ENCODE data around the gene KIF1C. TPM values are rescaled to one million over a fixed set of nuclear protein-coding genes. Genes with fewer than 3 reads are reported as not detected.

The KIF1C gene
- total RNA-seq, 4 donors from 2014 or later = 91.4 to 141 (median 116) TPM

DNA sequence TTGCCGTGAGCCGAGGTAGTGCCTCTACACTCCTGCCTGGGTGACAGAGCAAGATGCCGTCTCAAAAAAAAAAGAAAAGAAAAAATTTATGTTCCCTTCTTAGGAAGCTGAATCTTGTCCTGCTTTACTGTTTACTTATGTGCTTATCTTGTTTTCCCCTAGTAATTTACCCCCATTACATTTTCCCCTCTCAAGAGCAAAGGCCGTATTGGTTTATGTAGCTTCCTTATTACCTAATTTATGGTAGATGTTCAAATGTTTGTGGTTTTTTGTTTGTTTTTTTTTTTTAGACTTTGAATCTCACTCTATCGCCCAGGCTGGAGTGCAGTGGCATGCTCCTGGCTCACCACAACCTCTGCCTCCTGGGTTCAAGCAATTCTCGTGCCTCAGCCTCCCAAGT lies 47.7 kb downstream of the KIF1C start:
- H3K36me3 ChIP-seq = no peaks in the 10 kb centered on the region
- H3K27ac ChIP-seq = peak overlapping the region; percentile 38 to 78 (median 72)
- TF ChIP-seq POLR2A (IDR thresholded peaks at IDR 0.05) (no peak), CTCF (IDR thresholded peaks at IDR 0.05) (no peak)
- H3K9me3 ChIP-seq = no peaks in the 10 kb centered on the region
- DNase-seq = no peak
- H3K27me3 ChIP-seq = no peaks in the 10 kb centered on the region
- peaks cover 6 to 59% (median 13%) of the 10 kb centered on the region in 4 donors for H3K4me1 ChIP-seq
- H3K4me3 ChIP-seq = no peak overlapping the region

DNA sequence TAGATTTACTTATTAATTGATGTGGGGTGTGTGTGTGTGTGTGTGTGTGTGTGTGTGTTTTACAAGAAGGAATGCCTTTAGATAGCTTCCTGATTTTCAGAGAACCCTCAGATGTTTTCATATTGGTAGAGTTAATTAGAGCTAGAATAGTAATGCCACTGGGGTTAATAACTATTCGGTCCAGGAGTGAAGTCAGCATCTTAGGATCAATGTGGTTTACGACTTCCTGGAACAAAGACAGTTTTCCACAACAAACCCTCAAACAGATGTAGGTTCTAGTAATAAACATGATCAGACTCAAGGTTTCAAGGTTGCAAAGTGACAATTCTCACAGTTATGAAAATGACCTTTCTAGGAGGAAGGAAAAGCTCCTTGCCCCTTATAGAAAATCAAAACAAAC lies 49.7 kb downstream of the KIF1C start:
- no peak for DNase-seq
- peak overlapping the region in 3 of 4 donors; percentile 60 to 82 (median 72) for H3K27ac ChIP-seq
- H3K27me3 ChIP-seq = no peaks in the 10 kb centered on the region
- no peaks in the 10 kb centered on the region for H3K9me3 ChIP-seq
- H3K4me3 ChIP-seq = no peak overlapping the region
- TF ChIP-seq POLR2A (IDR thresholded peaks at IDR 0.05) (no peak), CTCF (IDR thresholded peaks at IDR 0.05) (no peak)
- H3K4me1 ChIP-seq = peaks cover 6 to 48% (median 13%) of the 10 kb centered on the region in 4 donors
- H3K36me3 ChIP-seq = no peaks in the 10 kb centered on the region

- H3K27ac ChIP-seq = peak overlapping the region; percentile 69 to 82 (median 71)
- no peaks in the 10 kb centered on the region for H3K27me3 ChIP-seq
- no peak overlapping the region for H3K4me3 ChIP-seq
- H3K4me1 ChIP-seq = peaks cover 2 to 44% (median 13%) of the 10 kb centered on the region in 4 donors
- no peaks in the 10 kb centered on the region for H3K36me3 ChIP-seq
- no peak for TF ChIP-seq CTCF (IDR thresholded peaks at IDR 0.05)
- TF ChIP-seq POLR2A (IDR thresholded peaks at IDR 0.05) = no peak
- H3K9me3 ChIP-seq = no peaks in the 10 kb centered on the region
- DNase-seq = peak in 2 of 3 donors; percentile 79 to 91
Observed at GRCh38 chr17:5049314-5049841, 51.6 kb downstream of the KIF1C start.

GRCh38 chr17:5050278-5050677 lies 52.5 kb downstream of the KIF1C start:
- H3K27me3 ChIP-seq = no peaks in the 10 kb centered on the region
- no peaks in the 10 kb centered on the region for H3K9me3 ChIP-seq
- peaks cover 0 to 37% (median 13%) of the 10 kb centered on the region in 4 donors for H3K4me1 ChIP-seq
- DNase-seq = no peak
- H3K4me3 ChIP-seq = no peak overlapping the region
- TF ChIP-seq POLR2A (IDR thresholded peaks at IDR 0.05) = no peak
- TF ChIP-seq CTCF (IDR thresholded peaks at IDR 0.05) = no peak
- H3K36me3 ChIP-seq = no peaks in the 10 kb centered on the region
- H3K27ac ChIP-seq = peak overlapping the region in 3 of 4 donors; percentile 69 to 82 (median 72)

GRCh38 chr17:5055543-5055942 lies 57.8 kb downstream of the KIF1C start:
- no peak for TF ChIP-seq CTCF (IDR thresholded peaks at IDR 0.05)
- no peak for TF ChIP-seq POLR2A (IDR thresholded peaks at IDR 0.05)
- H3K27me3 ChIP-seq = no peaks in the 10 kb centered on the region
- no peaks in the 10 kb centered on the region for H3K9me3 ChIP-seq
- no peak overlapping the region for H3K27ac ChIP-seq
- no peak overlapping the region for H3K4me3 ChIP-seq
- no peaks in the 10 kb centered on the region for H3K36me3 ChIP-seq
- no peak for DNase-seq
- no peaks in the 10 kb centered on the region for H3K4me1 ChIP-seq
